HEK293 (cell line): Measurements from ENCODE around the gene CCNL1.

Experiments
- TF ChIP-seq, protein P1 (sequence below): fragments of 450-650 bp; formaldehyde crosslinking; IDR thresholded peaks from 2 replicates; pipeline ENCODE4 v1.5.1; 2017; ENCODE audit warnings: missing biosample characterization, mild to moderate bottlenecking, missing genetic modification characterization, moderate library complexity
- TF ChIP-seq, protein P2 (sequence below): fragments of 450-650 bp; formaldehyde crosslinking; IDR thresholded peaks from 2 replicates; pipeline ENCODE4 v1.5.1; 2016; ENCODE audit warnings: missing biosample characterization, missing genetic modification characterization

DNA sequence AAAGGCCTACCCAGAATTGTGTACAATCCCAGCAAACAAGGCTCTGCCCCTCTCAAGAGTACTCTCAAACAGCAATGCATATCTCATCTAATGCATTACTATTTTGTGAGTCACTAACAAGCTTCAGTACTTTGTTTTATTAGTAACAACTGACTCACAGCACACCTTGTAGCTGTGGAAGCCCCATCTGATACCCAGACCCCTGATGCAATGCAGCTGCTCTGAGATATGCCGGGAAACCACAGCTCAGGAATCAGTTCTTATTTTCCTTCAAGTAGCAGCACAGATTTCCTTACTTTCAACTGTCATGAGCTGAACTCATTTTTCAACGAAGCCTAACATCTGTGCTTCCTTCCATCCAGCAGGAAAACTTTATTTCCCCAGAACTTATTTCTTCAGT is 37.8 kb downstream of the CCNL1 start:
- TF ChIP-seq, protein P1, sequence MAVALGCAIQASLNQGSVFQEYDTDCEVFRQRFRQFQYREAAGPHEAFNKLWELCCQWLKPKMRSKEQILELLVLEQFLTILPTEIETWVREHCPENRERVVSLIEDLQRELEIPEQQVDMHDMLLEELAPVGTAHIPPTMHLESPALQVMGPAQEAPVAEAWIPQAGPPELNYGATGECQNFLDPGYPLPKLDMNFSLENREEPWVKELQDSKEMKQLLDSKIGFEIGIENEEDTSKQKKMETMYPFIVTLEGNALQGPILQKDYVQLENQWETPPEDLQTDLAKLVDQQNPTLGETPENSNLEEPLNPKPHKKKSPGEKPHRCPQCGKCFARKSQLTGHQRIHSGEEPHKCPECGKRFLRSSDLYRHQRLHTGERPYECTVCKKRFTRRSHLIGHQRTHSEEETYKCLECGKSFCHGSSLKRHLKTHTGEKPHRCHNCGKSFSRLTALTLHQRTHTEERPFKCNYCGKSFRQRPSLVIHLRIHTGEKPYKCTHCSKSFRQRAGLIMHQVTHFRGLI = no peak
- TF ChIP-seq, protein P2, sequence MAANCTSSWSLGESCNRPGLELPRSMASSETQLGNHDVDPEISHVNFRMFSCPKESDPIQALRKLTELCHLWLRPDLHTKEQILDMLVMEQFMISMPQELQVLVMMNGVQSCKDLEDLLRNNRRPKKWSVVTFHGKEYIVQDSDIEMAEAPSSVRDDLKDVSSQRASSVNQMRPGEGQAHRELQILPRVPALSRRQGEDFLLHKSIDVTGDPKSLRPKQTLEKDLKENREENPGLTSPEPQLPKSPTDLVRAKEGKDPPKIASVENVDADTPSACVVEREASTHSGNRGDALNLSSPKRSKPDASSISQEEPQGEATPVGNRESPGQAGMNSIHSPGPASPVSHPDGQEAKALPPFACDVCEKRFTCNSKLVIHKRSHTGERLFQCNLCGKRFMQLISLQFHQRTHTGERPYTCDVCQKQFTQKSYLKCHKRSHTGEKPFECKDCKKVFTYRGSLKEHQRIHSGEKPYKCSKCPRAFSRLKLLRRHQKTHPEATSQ = no peak
